GM12891 (cell line): ENCODE data around the gene MET.

Experiments
- POLR2A ChIP-seq: IDR thresholded peaks from 2 replicates; pipeline ENCODE4 v1.6.1; 2011; ENCODE audit warnings: low read depth, low read length, control low read depth
- POLR2AphosphoS5 ChIP-seq: IDR thresholded peaks from 2 replicates; pipeline ENCODE4 v1.6.1; 2011; ENCODE audit warnings: low read depth, low read length, control low read depth
- TAF1 ChIP-seq: IDR thresholded peaks from 2 replicates; pipeline ENCODE4 v1.6.1; 2011; ENCODE audit warnings: low read depth, low read length, control low read depth

DNA sequence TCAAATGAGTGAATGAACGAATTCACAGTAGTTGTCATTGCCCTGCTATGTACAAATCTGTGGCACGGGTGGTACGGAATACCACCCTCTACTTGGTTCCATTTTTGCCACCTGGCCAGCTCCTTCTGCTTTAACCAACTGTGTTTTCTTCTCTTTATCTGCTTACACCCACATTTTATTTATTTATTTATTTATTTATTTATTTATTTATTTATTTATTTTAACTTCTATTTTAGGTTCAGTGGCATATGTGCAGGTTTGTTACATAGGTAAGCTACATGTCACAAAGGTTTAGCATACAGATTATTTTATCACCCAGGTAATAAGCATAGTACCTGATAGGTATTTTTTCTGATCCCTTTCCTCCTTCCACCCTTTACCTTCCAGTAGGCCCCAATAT is 148.2 kb downstream of the MET start:
- TF ChIP-seq POLR2A: no peak
- TF ChIP-seq POLR2AphosphoS5: no peak
- TF ChIP-seq TAF1: no peak
